Measurements from ENCODE around the gene USP36.

The USP36 gene

DNA sequence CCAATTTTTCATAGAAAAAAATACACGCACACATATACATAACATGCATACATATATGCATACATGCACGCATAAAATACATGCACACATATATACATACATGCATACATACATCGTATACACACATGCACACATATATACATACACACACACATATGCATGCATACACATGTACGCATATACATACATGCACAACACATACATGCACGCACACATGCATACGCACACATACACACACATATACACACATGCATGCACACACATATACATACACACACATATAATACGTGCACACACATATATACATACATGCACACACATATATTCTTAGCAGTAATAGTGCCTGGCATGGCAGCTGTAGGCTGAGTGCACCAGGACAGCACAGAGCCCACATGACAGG is 24.9 kb downstream of the USP36 start:
- no peak for DNase-seq (ENCODE audit: low spot score)

DNA sequence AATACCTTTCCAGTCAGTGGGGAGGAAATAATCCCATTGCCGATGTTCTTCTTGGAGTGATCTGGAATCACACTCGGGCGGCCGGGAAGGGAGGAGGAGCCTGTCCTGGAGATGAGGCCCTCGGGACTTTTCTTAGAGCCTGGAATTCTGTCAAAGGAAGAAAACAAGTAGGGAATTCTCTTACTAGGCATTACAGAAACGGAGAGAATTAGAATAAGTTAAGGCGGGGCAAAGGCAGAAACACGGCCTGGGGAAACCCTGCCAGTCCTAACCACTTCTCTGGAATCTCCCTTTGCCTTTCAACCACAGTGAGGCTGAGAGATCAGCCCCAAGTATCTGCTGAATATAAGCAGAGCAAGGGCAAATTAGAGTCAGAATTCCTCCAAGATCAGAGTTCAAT is 27.8 kb downstream of the USP36 start:
- DNase-seq (ENCODE audit: low spot score) = no peak

DNA sequence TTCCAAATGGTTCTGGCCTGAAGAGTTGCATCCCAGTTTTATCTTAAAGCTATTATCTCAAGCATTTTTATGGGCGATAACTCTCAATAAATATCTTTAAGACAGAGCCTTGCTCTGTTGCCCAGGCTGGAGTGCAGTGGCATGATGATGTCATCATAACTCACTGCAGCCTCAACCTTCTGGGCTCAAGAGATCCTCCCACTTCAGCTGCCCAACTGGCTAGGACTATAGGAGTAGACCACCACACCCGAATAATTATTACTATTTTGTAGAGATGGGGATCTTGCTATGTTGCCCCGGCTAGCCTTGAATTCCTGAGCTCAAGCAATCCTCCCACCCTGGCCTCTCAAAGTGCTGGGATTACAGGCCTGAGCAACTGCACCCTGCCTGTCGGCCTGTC is 32.5 kb downstream of the USP36 start:
- DNase-seq (ENCODE audit: low spot score) = no peak

DNA sequence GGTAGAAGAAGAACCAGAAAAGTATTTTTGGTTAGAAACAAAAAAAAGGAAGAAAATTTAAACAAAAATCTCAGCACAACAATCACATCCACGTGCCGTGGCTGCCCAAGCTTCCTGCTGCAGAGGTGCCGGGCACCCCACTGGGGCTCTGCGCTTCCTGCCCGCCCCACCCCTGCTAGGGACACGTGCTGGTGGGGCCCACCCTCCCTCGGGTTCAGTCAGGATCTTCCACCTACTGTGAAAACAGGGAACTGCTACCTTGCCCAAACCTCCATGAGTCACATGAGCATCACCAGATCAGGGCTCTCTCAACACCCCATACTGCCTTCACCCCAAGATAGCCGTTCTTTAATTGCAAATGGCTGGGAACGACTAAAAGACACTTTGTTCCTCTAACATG is 34.2 kb downstream of the USP36 start:
- no peak for DNase-seq (ENCODE audit: low spot score)

DNA sequence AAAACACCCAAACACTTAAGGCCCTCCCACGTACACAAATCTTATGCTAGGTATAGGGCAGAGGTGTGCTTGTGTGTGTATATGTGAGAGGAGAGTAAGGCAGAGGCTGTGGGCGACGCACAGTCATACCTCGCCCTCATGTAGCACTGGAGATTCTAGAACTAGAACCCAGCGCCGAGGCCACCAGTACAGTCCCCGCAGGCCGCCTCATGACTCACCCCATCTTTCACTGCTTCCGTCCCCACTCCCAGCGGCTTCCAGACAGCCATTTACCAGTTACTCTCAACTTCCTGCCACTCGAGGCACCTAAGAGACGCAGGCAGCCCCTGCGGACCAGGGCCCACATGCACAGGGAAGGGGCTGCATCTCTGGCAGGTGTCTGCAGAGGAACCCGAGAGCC is 35.3 kb downstream of the USP36 start:
- DNase-seq (ENCODE audit: low spot score) = no peak

DNA sequence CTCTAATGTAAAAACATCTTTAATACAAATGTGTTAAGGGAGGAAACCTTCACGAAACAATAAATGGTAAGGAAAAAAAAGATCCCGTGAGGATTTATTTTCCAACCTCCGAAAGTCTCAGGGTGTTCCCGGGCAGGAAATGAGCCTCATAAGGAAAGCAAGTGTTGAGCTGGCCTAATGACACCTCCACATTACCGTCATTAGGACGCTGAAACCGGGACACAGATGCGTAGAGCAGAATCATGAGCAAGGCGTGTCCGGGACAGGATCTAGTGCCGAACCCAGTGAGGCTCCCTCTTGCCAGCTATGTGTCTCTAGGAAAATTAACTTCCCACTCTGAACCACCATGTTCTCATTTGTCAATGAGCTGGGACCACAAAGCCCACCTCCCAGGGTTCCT is 35.8 kb downstream of the USP36 start:
- no peak for DNase-seq (ENCODE audit: low spot score)

GRCh38 chr17:78803186-78803845 is 37.3 kb downstream of the USP36 start:
- no peak for DNase-seq (ENCODE audit: low spot score)

DNA sequence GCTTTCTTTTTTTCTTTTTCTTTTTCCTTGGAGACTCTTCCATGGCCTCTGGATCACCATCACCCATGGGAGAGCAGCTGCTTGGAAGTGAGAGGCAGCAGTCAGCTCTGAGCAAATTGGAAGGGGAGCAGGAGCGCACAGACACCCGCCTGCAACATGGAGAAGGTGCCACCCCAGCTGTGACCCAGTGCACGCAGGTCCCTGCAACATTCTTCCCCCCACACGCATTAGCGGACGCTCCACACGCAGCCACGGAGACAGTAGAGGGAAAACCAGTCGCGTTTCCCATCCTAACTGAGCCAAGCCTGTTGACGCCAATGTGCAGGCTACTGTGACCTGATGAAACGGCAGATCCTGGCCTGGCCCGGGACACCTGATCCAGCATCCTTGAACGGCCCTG is 38.2 kb downstream of the USP36 start:
- no peak for DNase-seq (ENCODE audit: low spot score)

DNA sequence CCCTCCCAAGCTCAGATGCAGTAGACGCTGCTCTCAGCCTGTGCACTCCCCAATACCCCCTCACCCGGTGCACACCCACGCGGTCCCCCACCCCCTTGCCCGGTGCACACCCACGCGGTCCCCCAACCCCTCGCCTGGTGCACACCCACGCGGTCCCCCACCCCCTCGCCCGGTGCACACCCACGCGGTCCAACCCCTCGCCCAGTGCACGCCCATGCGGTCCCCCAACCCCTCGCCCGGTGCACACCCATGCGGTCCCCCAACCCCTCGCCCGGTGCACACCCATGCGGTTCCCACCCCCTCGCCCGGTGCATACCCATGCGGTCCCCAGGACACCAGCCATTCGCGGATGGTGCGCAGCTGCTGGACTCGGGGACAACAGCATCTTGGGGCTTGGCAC is 38.6 kb downstream of the USP36 start:
- DNase-seq (ENCODE audit: low spot score) = no peak

DNA sequence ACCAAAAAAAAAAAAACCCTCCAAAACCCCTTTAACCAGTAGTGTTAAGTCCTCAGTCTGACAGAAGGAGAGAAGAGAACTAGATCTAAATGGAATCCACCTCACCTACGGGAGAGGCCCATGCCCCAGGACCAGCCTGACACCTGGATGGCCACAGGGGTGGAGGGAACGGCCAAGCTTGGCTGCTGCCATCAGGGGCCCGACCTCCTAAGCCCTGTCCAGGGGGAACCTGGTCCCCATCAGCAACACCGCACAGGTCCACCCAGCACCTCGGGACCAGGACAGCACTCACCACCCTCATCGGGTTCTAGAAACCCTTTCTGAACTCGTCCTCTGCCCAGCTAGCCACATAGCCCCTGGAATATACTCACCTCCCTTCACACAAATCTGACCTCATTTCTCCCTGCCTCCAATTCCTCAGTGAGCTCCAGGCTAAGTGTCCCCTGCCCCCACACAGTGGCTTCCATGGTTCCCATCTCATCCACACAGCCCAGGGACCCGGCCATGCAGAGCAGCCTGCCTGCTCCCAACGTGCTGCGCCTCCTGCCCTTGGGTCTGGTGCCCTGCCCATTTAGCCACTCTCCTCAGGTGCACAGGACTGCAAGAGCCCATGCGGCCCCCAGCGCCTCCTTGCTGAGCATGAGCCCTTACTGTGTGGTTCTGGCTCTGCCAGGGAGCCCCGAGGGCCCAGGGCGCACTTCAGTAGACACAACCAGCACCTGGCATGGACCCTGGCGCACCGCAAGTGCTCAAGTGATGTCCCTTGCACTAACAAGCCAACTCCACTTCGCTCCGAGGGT is 40.3 kb downstream of the USP36 start:
- no peak for DNase-seq (ENCODE audit: low spot score)

DNA sequence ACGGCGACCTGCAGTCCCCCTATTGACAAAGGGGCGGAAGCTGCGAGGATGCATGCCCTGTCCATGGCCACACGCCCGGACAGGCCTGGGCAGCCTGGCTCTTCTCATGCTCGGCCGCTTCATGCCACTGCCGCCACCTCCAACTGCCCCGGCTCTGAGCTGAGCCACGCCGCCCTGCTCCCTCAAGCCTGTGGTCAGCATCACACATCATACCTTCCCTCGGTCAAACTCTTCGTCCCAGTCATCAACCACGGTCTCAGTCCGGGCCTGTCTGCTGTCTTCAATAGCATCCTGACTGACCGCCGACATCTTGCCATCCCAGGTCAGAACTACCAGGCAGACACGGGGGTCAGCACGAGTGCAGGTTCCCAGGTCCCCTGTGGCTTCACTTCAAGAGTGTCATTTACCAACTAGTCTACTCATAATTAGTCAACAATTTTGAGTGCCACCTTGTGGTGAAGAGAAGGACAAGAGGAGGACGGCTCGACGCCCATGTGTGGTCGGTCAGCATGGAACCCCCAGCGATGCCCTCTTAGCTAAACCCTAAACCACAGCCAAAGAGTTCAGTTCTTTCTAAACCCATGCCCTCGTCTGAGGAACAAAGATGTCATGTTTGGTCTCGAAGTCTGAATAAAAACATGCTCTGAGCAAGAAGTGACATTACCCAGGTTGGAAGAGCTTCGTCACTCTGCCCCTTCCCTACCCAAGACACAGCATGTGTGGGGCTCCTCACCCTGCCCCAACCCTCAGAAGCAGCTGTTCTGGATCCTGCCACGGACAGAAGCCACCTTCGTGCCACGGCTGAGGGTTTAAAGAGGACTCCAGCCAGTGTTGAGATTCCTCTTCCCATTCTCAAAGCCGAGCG is 41.7 kb downstream of the USP36 start:
- DNase-seq (ENCODE audit: low spot score) = no peak

- DNase-seq (ENCODE audit: low spot score) = no peak
These were observed 42.7 kb downstream of the USP36 start for GRCh38 chr17:78797691-78798585.

GRCh38 chr17:78797213-78797612 is 43.4 kb downstream of the USP36 start:
- no peak for DNase-seq (ENCODE audit: low spot score)

DNA sequence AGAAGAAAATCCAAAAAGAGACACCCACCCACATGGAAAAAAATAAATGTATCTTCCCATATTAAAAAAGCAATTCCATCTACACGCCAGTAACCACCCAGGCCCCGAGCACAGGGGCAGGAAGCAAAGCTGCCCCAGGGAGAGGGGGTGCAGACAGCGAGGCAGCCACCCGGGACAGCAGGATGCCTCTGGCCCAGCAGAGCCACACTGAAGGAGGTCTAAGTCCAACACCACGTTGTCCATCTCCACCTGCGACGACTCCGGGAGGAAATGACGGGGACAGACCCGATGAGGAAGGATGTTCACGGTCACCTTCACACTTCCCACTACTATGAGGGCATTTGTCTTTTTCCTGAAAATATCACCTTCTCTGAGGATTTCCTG is 44.1 kb downstream of the USP36 start:
- DNase-seq (ENCODE audit: low spot score) = no peak

GRCh38 chr17:78795861-78796516 is 44.6 kb downstream of the USP36 start:
- DNase-seq (ENCODE audit: low spot score) = no peak

GRCh38 chr17:78794864-78795640 is 45.6 kb downstream of the USP36 start:
- no peak for DNase-seq (ENCODE audit: low spot score)

DNA sequence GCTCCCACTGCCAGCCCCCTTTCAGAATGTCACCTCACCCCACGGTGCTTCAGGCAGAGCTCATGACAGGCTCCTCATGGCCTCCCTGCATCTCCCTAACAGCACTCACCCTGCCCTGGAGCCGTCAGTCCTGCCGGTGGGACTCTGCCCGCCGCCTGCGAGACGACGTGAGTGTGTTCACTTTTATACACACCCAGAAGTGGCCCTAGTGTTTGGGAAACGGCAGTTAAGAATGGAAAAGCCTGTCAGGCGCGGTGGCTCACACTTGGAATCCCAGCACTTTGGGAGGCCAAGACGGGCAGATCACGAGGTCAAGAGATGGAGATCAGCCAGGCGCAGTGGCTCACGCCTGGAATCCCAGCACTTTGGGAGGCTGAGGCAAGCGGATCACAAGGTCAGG is 46.2 kb downstream of the USP36 start:
- DNase-seq (ENCODE audit: low spot score) = no peak

- no peak for DNase-seq (ENCODE audit: low spot score)
These were observed 46.6 kb downstream of the USP36 start for GRCh38 chr17:78793968-78794367.

DNA sequence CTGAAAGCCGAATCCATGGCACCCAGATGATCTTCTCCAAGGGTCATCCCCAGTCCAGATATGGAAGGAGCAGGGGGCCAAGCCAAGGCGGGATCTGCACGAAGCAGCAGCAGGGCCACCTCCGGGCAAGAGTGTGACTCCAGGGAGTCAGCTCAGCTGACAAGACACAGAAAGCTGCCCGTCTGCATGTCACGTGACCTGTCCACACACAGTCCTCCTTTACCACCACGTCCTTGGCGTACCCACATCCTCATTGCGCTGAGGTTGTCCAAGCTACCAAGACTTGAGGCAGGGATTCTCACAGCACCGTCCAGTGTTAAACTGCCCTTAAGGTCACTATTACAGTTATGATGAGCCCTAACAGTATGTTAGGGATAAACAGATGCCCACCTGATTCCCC is 47.2 kb downstream of the USP36 start:
- DNase-seq (ENCODE audit: low spot score) = no peak

All from AG20443 (cell line).